Sigmoid colon (tissue), 7 donors: Measurements from ENCODE around the gene LEF1. TPM values are rescaled to one million over a fixed set of nuclear protein-coding genes. Genes with fewer than 3 reads are reported as not detected.
"Not testable (repeated sequence)": the region's sequence is repeated elsewhere in the genome, so short reads cannot be mapped to it uniquely, and the experiment has no call there.

ENCODE experiments used
- DNase-seq: peaks from one replicate; pipeline ENCODE4 v3.0.0-alpha.2; 2019
- H3K27ac ChIP-seq, 4 donors: fragments of 200-600 bp; sonication (generic); one replicate each; pipeline ENCODE4 v1.5.1; 2016 to 2019; ENCODE audit warnings: mild to moderate bottlenecking in 1 of 4
- H3K27me3 ChIP-seq, 3 donors: fragments of 200-600 bp; sonication (generic); one replicate each; pipeline ENCODE4 v1.5.1; 2019; ENCODE audit warnings: mild to moderate bottlenecking in 1 of 3
- H3K36me3 ChIP-seq, 4 donors: fragments of 200-600 bp; sonication (generic); one replicate each; pipeline ENCODE4 v1.5.1; 2016 to 2019
- H3K4me1 ChIP-seq, 4 donors: fragments of 200-600 bp; sonication (generic); one replicate each; pipeline ENCODE4 v1.5.1; 2017 to 2019
- H3K4me3 ChIP-seq, 4 donors: fragments of 200-600 bp; sonication (generic); one replicate each; pipeline ENCODE4 v1.5.1; 2017 to 2019; ENCODE audit warnings: mild to moderate bottlenecking in 2 of 4, moderate library complexity in 1 of 4
- H3K9me3 ChIP-seq, 4 donors: fragments of 200-600 bp in 3 of 4; sonication (generic) in 3 of 4; one replicate each; pipeline versions ENCODE4 v1.5.1 to v1.6.1; 2013 to 2019
- CTCF ChIP-seq, 4 experiments: fragments of 450-650 bp in 3 of 4; fragments of 200-600 bp in 1 of 4; IDR thresholded peaks; one replicate each; pipeline ENCODE4 v1.5.1; 2016 to 2019; ENCODE audit warnings: antibody characterized with exemption in 4 of 4, mild to moderate bottlenecking in 3 of 4, moderate library complexity in 2 of 4
- EP300 ChIP-seq, 4 donors: sonication (generic); formaldehyde crosslinking; IDR thresholded peaks; one replicate each; pipeline ENCODE4 v1.6.1; 2017; ENCODE audit warnings: antibody characterized with exemption in 4 of 4
- POLR2A ChIP-seq, 2 donors: fragments of 450-650 bp; IDR thresholded peaks; one replicate each; pipeline ENCODE4 v1.6.1; 2016; ENCODE audit warnings: antibody characterized with exemption in 2 of 2, mild to moderate bottlenecking in 2 of 2, moderate library complexity in 2 of 2
- POLR2AphosphoS5 ChIP-seq, 4 donors: sonication (generic); formaldehyde crosslinking; IDR thresholded peaks; one replicate each; pipeline ENCODE4 v1.6.1; 2017; ENCODE audit warnings: antibody characterized with exemption in 4 of 4
- WGBS, 2 donors: extraction: QIAGEN DNeasy Blood & Tissue Kit; methylation state at CpG; one replicate each; pipeline ENCODE4 v1.1.7; 2013; 5-methylcytosine and 5-hydroxymethylcytosine counted together
- intact Hi-C: fragments of 100-400 bp; cut with DNase I; formaldehyde crosslinking; loops from one replicate; pipeline ENCODE4 v1.15.1; 2023
- polyA plus RNA-seq, 3 donors: library from polyadenylated mRNA; stranded (reverse); fragments of 200-250 nt; gene quantifications; one replicate each; pipeline ENCODE4 v1.2.3, GENCODE V29; 2013
- total RNA-seq, 4 donors: library from RNA; depleted of rRNA; stranded (reverse); fragments of >200 nt; gene quantifications; one replicate each; pipeline ENCODE4 v1.1.0, GENCODE V29; 2016
- donor health status: healthy with polysubstance abuse.
- donor health status: Bipolar disorder and iron deficiency.
- donor health status: healthy.

LEF1 gene
- total and polyA plus RNA-seq, 7 donors, result 0.83 to 25.3 (median 3.2) TPM; not detected in 1

GRCh38 chr4:108051343-108051742, 117.4 kb downstream of the LEF1 start:
- intact Hi-C loops, result no loop called here
- Histone ChIP-seq H3K4me3 (no peak overlapping the region), H3K36me3 (no peaks in the 10 kb centered on the region), H3K27me3 (no peaks in the 10 kb centered on the region), H3K9me3 (no peaks in the 10 kb centered on the region), H3K4me1 (peaks cover 0 to 5% (median 0%) of the 10 kb centered on the region in 4 donors), H3K27ac (no peak overlapping the region)
- 84 to 98% methylated on average over 10 of the region's 10 CpGs for WGBS, 2 donors
- no peak for TF ChIP-seq EP300 (IDR thresholded peaks at IDR 0.05)
- no peak for TF ChIP-seq CTCF (IDR thresholded peaks at IDR 0.05)
- no peak for TF ChIP-seq POLR2A (IDR thresholded peaks at IDR 0.05)
- no peak for TF ChIP-seq POLR2AphosphoS5 (IDR thresholded peaks at IDR 0.05)
- no peak for DNase-seq

GRCh38 chr4:108050166-108051111, 118.3 kb downstream of the LEF1 start:
- 88 to 94% methylated on average over 8 of the region's 10 CpGs for WGBS, 2 donors
- intact Hi-C loops, result not testable (repeated sequence)

GRCh38 chr4:108049406-108049805, 119.3 kb downstream of the LEF1 start:
- TF ChIP-seq POLR2A (IDR thresholded peaks at IDR 0.05) (no peak), EP300 (IDR thresholded peaks at IDR 0.05) (no peak), POLR2AphosphoS5 (IDR thresholded peaks at IDR 0.05) (no peak)
- H3K4me1 ChIP-seq, result peaks cover 0 to 21% (median 10%) of the 10 kb centered on the region in 4 donors
- H3K36me3 ChIP-seq, result no peaks in the 10 kb centered on the region
- H3K4me3 ChIP-seq, result no peak overlapping the region
- WGBS, 2 donors, result 64 to 83% methylated on average over 5 of the region's 5 CpGs
- no peak for DNase-seq
- H3K27me3 ChIP-seq, result no peaks in the 10 kb centered on the region
- no peak overlapping the region for H3K27ac ChIP-seq
- intact Hi-C loops, result no loop called here
- H3K9me3 ChIP-seq, result no peaks in the 10 kb centered on the region

More at GRCh38 chr4:108050166-108051111, 118.3 kb downstream of the LEF1 start:
- H3K4me1 ChIP-seq, result peaks cover 0 to 14% (median 7%) of the 10 kb centered on the region in 4 donors
- not testable (repeated sequence) for H3K27ac ChIP-seq, DNase-seq, H3K4me3 ChIP-seq, H3K36me3 ChIP-seq, H3K9me3 ChIP-seq, H3K27me3 ChIP-seq

GRCh38 chr4:108048997-108049396, 119.7 kb downstream of the LEF1 start:
- Histone ChIP-seq H3K27me3 (no peaks in the 10 kb centered on the region), H3K9me3 (no peaks in the 10 kb centered on the region), H3K27ac (no peak overlapping the region), H3K36me3 (no peaks in the 10 kb centered on the region), H3K4me3 (no peak overlapping the region), H3K4me1 (peaks cover 0 to 21% (median 10%) of the 10 kb centered on the region in 4 donors)
- intact Hi-C loops, result no loop called here
- 94 to 96% methylated on average over 7 of the region's 7 CpGs for WGBS, 2 donors
- DNase-seq, result no peak
- TF ChIP-seq POLR2A (IDR thresholded peaks at IDR 0.05) (no peak), POLR2AphosphoS5 (IDR thresholded peaks at IDR 0.05) (no peak)

GRCh38 chr4:108048157-108048556, 120.6 kb downstream of the LEF1 start:
- intact Hi-C loops, result no loop called here
- Histone ChIP-seq H3K9me3 (no peaks in the 10 kb centered on the region), H3K4me1 (peaks cover 0 to 21% (median 10%) of the 10 kb centered on the region in 4 donors), H3K27me3 (no peaks in the 10 kb centered on the region), H3K27ac (no peak overlapping the region), H3K4me3 (no peak overlapping the region), H3K36me3 (no peaks in the 10 kb centered on the region)
- DNase-seq, result no peak
- no peak for TF ChIP-seq EP300 (IDR thresholded peaks at IDR 0.05)
- no peak for TF ChIP-seq CTCF (IDR thresholded peaks at IDR 0.05)
- no peak for TF ChIP-seq POLR2AphosphoS5 (IDR thresholded peaks at IDR 0.05)
- no peak for TF ChIP-seq POLR2A (IDR thresholded peaks at IDR 0.05)
- WGBS, 2 donors, result 93 to 95% methylated on average over 6 of the region's 6 CpGs

- H3K27ac ChIP-seq, result no peak overlapping the region
- H3K36me3 ChIP-seq, result no peaks in the 10 kb centered on the region
- H3K9me3 ChIP-seq, result no peaks in the 10 kb centered on the region
- H3K4me1 ChIP-seq, result peaks cover 0 to 21% (median 10%) of the 10 kb centered on the region in 4 donors
- no peak for DNase-seq
- WGBS, 2 donors, result 86 to 92% methylated on average over 2 of the region's 2 CpGs
- no peaks in the 10 kb centered on the region for H3K27me3 ChIP-seq
- TF ChIP-seq CTCF (IDR thresholded peaks at IDR 0.05), result no peak
- no peak for TF ChIP-seq POLR2A (IDR thresholded peaks at IDR 0.05)
- TF ChIP-seq POLR2AphosphoS5 (IDR thresholded peaks at IDR 0.05), result no peak
- no peak for TF ChIP-seq EP300 (IDR thresholded peaks at IDR 0.05)
- intact Hi-C loops, result no loop called here
- no peak overlapping the region for H3K4me3 ChIP-seq
Observed at GRCh38 chr4:108047199-108047598, 121.5 kb downstream of the LEF1 start.
